DOHH2 (cell line): ENCODE measurements around the gene ALK.

Experiments
- H3F3A ChIP-seq: fragments of 200-600 bp; sonication (generic), shearing (Covaris generic); 2 replicates; pipeline ENCODE4 v1.6.0; 2016; ENCODE audit warnings: antibody characterized with exemption, mild to moderate bottlenecking; ENCODE audit not compliant: control insufficient read depth, insufficient read depth
- H3K27ac ChIP-seq: fragments of 200-600 bp; sonication (generic); 2 replicates; pipeline ENCODE4 v1.5.1; 2014; ENCODE audit warnings: low read depth, mild to moderate bottlenecking, low read length, moderate library complexity
- H3K27me3 ChIP-seq: fragments of 200-600 bp; sonication (generic); 2 replicates; pipeline ENCODE4 v1.6.1; 2014; ENCODE audit warnings: mild to moderate bottlenecking, low read length, mixed read lengths; ENCODE audit not compliant: control insufficient read depth
- H3K36me3 ChIP-seq: fragments of 200-600 bp; sonication (generic); 2 replicates; pipeline ENCODE4 v1.6.1; 2014; ENCODE audit warnings: mild to moderate bottlenecking, low read length, moderate library complexity, mixed read lengths; ENCODE audit not compliant: control insufficient read depth
- H3K4me1 ChIP-seq: fragments of 200-600 bp; sonication (generic); 2 replicates; pipeline ENCODE4 v1.6.1; 2014; ENCODE audit warnings: mild to moderate bottlenecking, low read length, mixed read lengths; ENCODE audit not compliant: control insufficient read depth
- H3K4me2 ChIP-seq: fragments of 200-600 bp; sonication (generic); 2 replicates; pipeline ENCODE4 v1.6.0; 2014; ENCODE audit warnings: mild to moderate bottlenecking, low read length, moderate library complexity
- H3K4me3 ChIP-seq: fragments of 200-600 bp; sonication (generic); 2 replicates; pipeline ENCODE4 v1.5.1; 2014; ENCODE audit warnings: mild to moderate bottlenecking, low read length, mixed read lengths
- H3K79me2 ChIP-seq: fragments of 200-600 bp; sonication (generic); 2 replicates; pipeline ENCODE4 v1.6.1; 2014; ENCODE audit warnings: mild to moderate bottlenecking, low read length, mixed read lengths; ENCODE audit not compliant: control insufficient read depth
- H3K9me2 ChIP-seq: fragments of 200-600 bp; sonication (generic); replicated peaks from 2 replicates; pipeline ENCODE4 v1.6.1; 2014; ENCODE audit warnings: mild to moderate bottlenecking, low read length, mixed read lengths; ENCODE audit not compliant: control insufficient read depth
- H3K9me3 ChIP-seq: fragments of 200-600 bp; sonication (generic); 2 replicates; pipeline ENCODE4 v1.6.1; 2014; ENCODE audit warnings: antibody characterized with exemption, low read length, mixed read lengths; ENCODE audit not compliant: control insufficient read depth, insufficient read depth
- H4K20me1 ChIP-seq: fragments of 200-600 bp; sonication (generic); 2 replicates; pipeline ENCODE4 v1.6.0; 2014; ENCODE audit warnings: low read depth, mild to moderate bottlenecking, antibody characterized with exemption, low read length, moderate library complexity; ENCODE audit not compliant: control insufficient read depth, insufficient read depth
- EZH2phosphoT487 ChIP-seq: fragments of 200-600 bp; sonication (generic); IDR thresholded peaks from 2 replicates; pipeline ENCODE4 v1.6.1; 2017; ENCODE audit warnings: borderline replicate concordance, mild to moderate bottlenecking, antibody characterized with exemption, low read length, moderate library complexity, mixed read lengths
- TF ChIP-seq, protein P1 (sequence below): fragments of 200-600 bp; sonication (generic); IDR thresholded peaks from one replicate; pipeline ENCODE4 v1.5.1; 2014; ENCODE audit warnings: antibody characterized with exemption, mild to moderate bottlenecking, low read depth, low read length; ENCODE audit not compliant: poor library complexity, severe bottlenecking

ALK gene

DNA sequence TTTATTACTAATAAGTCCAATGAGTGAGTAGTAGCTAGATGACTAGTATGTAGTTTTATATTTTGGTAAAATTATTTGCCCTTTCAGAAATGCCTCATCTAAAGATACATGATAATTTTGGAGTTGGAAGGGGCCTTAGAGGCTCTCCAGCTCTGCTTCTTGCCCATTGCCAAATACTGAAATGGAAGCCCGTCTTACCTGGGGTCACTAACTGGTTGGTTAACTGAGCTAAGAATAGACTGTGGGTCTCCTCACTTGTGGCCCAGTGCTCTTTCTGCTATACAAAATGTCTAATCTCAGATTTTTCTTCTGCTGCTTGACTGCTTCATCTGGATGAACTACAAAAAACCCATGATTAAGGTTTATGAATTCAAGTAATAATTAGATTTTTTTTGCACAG, 739.1 kb downstream of the ALK start:
- H3K9me3 ChIP-seq, result no peaks in the 10 kb centered on the region
- H3K4me1 ChIP-seq, result no peaks in the 10 kb centered on the region
- H3K27me3 ChIP-seq, result 0 out of 2 replicates have a peak, but pooled peaks cover 2% of the 10 kb centered on the region
- no peaks in the 10 kb centered on the region for H3K79me2 ChIP-seq
- no peaks in the 10 kb centered on the region for H3K36me3 ChIP-seq
- H3F3A ChIP-seq, result no peaks in the 10 kb centered on the region
- no peak for TF ChIP-seq EZH2phosphoT487
- TF ChIP-seq, protein P1, sequence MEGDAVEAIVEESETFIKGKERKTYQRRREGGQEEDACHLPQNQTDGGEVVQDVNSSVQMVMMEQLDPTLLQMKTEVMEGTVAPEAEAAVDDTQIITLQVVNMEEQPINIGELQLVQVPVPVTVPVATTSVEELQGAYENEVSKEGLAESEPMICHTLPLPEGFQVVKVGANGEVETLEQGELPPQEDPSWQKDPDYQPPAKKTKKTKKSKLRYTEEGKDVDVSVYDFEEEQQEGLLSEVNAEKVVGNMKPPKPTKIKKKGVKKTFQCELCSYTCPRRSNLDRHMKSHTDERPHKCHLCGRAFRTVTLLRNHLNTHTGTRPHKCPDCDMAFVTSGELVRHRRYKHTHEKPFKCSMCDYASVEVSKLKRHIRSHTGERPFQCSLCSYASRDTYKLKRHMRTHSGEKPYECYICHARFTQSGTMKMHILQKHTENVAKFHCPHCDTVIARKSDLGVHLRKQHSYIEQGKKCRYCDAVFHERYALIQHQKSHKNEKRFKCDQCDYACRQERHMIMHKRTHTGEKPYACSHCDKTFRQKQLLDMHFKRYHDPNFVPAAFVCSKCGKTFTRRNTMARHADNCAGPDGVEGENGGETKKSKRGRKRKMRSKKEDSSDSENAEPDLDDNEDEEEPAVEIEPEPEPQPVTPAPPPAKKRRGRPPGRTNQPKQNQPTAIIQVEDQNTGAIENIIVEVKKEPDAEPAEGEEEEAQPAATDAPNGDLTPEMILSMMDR, result no peak
- H3K9me2 ChIP-seq, result no peaks in the 10 kb centered on the region
- no peaks in the 10 kb centered on the region for H4K20me1 ChIP-seq
- H3K4me3 ChIP-seq, result no peak overlapping the region
- H3K27ac ChIP-seq, result no peak overlapping the region
- H3K4me2 ChIP-seq, result no peak overlapping the region

DNA sequence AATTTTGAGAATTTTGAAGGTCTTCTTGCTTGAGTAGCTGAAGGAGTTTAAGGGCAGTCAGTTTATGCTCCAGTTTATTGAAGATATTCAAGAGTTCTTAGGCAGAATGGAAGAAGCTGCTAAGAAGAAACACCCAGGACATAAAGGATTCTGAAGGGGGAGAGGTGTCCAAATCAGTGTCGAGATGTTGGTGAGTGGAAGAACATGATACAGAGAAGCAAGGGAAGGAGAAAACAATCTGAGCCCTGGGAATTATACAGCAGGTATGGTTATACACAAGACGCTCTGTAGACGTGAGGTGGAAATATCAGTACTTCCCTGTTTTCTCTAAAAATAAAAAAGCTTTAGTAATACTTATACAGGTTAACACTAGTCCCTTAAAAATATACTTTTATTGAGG, 746.0 kb downstream of the ALK start:
- H3K79me2 ChIP-seq, result no peaks in the 10 kb centered on the region
- no peaks in the 10 kb centered on the region for H3K9me3 ChIP-seq
- no peak overlapping the region for H3K27ac ChIP-seq
- no peak overlapping the region for H3K4me3 ChIP-seq
- H3K36me3 ChIP-seq, result no peaks in the 10 kb centered on the region
- no peak overlapping the region for H3K4me2 ChIP-seq
- H4K20me1 ChIP-seq, result no peaks in the 10 kb centered on the region
- TF ChIP-seq, protein P1, result no peak
- no peak for TF ChIP-seq EZH2phosphoT487
- no peaks in the 10 kb centered on the region for H3K4me1 ChIP-seq
- H3F3A ChIP-seq, result no peaks in the 10 kb centered on the region
- no peaks in the 10 kb centered on the region for H3K27me3 ChIP-seq
- H3K9me2 ChIP-seq, result no peaks in the 10 kb centered on the region

DNA sequence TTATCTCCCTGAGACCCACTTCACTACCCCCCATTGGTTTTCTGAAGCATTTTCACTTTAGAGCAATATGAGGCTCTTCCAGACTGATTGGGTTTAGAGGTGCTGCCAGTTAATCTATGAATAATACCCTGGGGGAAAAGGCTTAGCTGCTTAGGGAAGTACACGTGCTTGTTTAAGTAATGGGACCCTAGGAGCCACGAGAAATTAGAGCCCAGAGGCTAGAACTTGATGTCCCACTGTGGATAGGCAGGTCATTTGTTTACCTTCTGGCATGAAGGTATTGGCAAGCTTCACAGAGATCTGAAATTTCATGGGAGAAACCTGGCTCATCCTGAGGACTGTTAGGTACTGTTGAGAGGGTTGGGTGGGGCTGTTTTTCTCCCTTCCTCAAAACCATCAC, 746.4 kb downstream of the ALK start:
- no peaks in the 10 kb centered on the region for H3K36me3 ChIP-seq
- TF ChIP-seq, protein P1, result no peak
- no peak for TF ChIP-seq EZH2phosphoT487
- H4K20me1 ChIP-seq, result no peaks in the 10 kb centered on the region
- H3K4me2 ChIP-seq, result no peak overlapping the region
- no peak overlapping the region for H3K4me3 ChIP-seq
- H3K27ac ChIP-seq, result no peak overlapping the region
- no peaks in the 10 kb centered on the region for H3K4me1 ChIP-seq
- H3K9me3 ChIP-seq, result no peaks in the 10 kb centered on the region
- H3K27me3 ChIP-seq, result no peaks in the 10 kb centered on the region
- H3F3A ChIP-seq, result no peaks in the 10 kb centered on the region
- no peaks in the 10 kb centered on the region for H3K9me2 ChIP-seq
- H3K79me2 ChIP-seq, result no peaks in the 10 kb centered on the region
